Keratinocyte (primary cell): ENCODE results near the gene PCNX4. TPM values are rescaled to one million over a fixed set of nuclear protein-coding genes. Genes with fewer than 3 reads are reported as not detected.

Source experiments
- DNase-seq: peaks from one replicate; pipeline ENCODE4 v3.0.0-alpha.2; 2011; ENCODE audit warnings: low read depth, missing footprints, low spot score
- FAIRE-seq: peaks from 2 replicates; lab custom pipeline; 2011; peaks lifted over from hg19 to GRCh38; lab: Jason Lieb, UNC
- H2AFZ ChIP-seq: 2 replicates; pipeline ENCODE4 v1.6.0; 2012; ENCODE audit warnings: low read length, control low read depth, inconsistent platforms; ENCODE audit not compliant: control insufficient read depth
- H3K27ac ChIP-seq: 2 replicates; pipeline ENCODE4 v1.5.1; 2011; ENCODE audit warnings: low read length; ENCODE audit not compliant: control insufficient read depth, insufficient read depth
- H3K27me3 ChIP-seq: 3 replicates; pipeline ENCODE4 v1.6.0; 2011; ENCODE audit warnings: low read length; ENCODE audit not compliant: control insufficient read depth, insufficient read depth; ENCODE audit errors: extremely low read depth
- H3K36me3 ChIP-seq, 2 experiments: 2 replicates in 1 of 2; 3 replicates in 1 of 2; pipeline ENCODE4 v1.5.1; 2011; ENCODE audit warnings: low read length in 2 of 2, mild to moderate bottlenecking in 1 of 2; ENCODE audit not compliant: control insufficient read depth in 2 of 2, insufficient read depth in 2 of 2; ENCODE audit errors: extremely low read depth in 1 of 2
- H3K4me1 ChIP-seq: 3 replicates; pipeline ENCODE4 v1.5.1; 2011; ENCODE audit warnings: low read length; ENCODE audit not compliant: control insufficient read depth, insufficient read depth; ENCODE audit errors: extremely low read depth
- H3K4me2 ChIP-seq: 3 replicates; pipeline ENCODE4 v1.6.0; 2011; ENCODE audit warnings: low read depth, low read length; ENCODE audit not compliant: control insufficient read depth, insufficient read depth; ENCODE audit errors: extremely low read depth
- H3K4me3 ChIP-seq, 3 experiments: fragments of 200-600 bp in 1 of 3; sonication (generic) in 1 of 3; 2 replicates in 2 of 3; 3 replicates in 1 of 3; pipeline ENCODE4 v1.5.1; 2011 to 2016; ENCODE audit warnings: low read length in 3 of 3, mild to moderate bottlenecking in 3 of 3, control low read depth in 2 of 3, inconsistent platforms in 1 of 3, low read depth in 1 of 3, mixed read lengths in 1 of 3, mixed run types in 1 of 3, moderate library complexity in 1 of 3; ENCODE audit not compliant: control insufficient read depth in 2 of 3, insufficient read depth in 2 of 3; ENCODE audit errors: extremely low read depth in 1 of 3
- H3K79me2 ChIP-seq: 2 replicates; pipeline ENCODE4 v1.6.0; 2012; ENCODE audit warnings: low read length; ENCODE audit not compliant: control insufficient read depth, insufficient read depth
- H3K9ac ChIP-seq: 3 replicates; pipeline ENCODE4 v1.6.0; 2011; ENCODE audit warnings: low read length; ENCODE audit not compliant: control insufficient read depth, insufficient read depth; ENCODE audit errors: extremely low read depth
- H3K9me1 ChIP-seq: 3 replicates; pipeline ENCODE4 v1.6.0; 2011; ENCODE audit warnings: low read length; ENCODE audit not compliant: control insufficient read depth, insufficient read depth; ENCODE audit errors: extremely low read depth
- H3K9me3 ChIP-seq: 2 replicates; pipeline ENCODE4 v1.5.1; 2012; ENCODE audit warnings: low read depth, low read length; ENCODE audit not compliant: control insufficient read depth
- H4K20me1 ChIP-seq: 3 replicates; pipeline ENCODE4 v1.6.0; 2011; ENCODE audit warnings: low read length; ENCODE audit not compliant: control insufficient read depth, insufficient read depth; ENCODE audit errors: extremely low read depth
- CTCF ChIP-seq, 3 experiments: IDR thresholded peaks in 1 of 3; conservative IDR thresholded peaks in 1 of 3; optimal IDR thresholded peaks in 1 of 3; 2 replicates in 2 of 3; 3 replicates in 1 of 3; pipeline versions ENCODE3 to v1.5.1; 2011; ENCODE audit warnings: low read length in 3 of 3, mild to moderate bottlenecking in 3 of 3, moderate library complexity in 2 of 3, control low read depth in 1 of 3, inconsistent platforms in 1 of 3; ENCODE audit not compliant: insufficient read depth in 2 of 3; ENCODE audit errors: extremely low read depth in 1 of 3
- EZH2 ChIP-seq: IDR thresholded peaks from one replicate; pipeline ENCODE4 v1.6.1; 2012; ENCODE audit warnings: inconsistent platforms, mild to moderate bottlenecking, low read length, moderate library complexity
- dilution Hi-C: fragments of 300-500 bp; cut with MboI; formaldehyde crosslinking; loops from one replicate; pipeline ENCODE4 v1.7.0; 2020; ENCODE audit warnings: low sequenced_read_pairs; ENCODE audit not compliant: extremely low pct_ligation_motif_present
- polyA plus RNA-seq, 5 experiments: library from polyadenylated mRNA; depleted of rRNA in 3 of 5; stranded (reverse) in 3 of 5; stranded (forward) in 1 of 5; unstranded in 1 of 5; fragments of >200 nt; gene quantifications; 1 replicate in 1 of 5; 2 replicates in 3 of 5; 3 replicates in 1 of 5; pipeline versions ENCODE4 v1.2.1 to v1.2.3, GENCODE V29; 2011 to 2012; ENCODE audit warnings: missing spikeins in 2 of 5, low read depth in 1 of 5, low replicate concordance in 1 of 5

The PCNX4 gene
- polyA plus RNA-seq, 1 donor (not counting 4 experiments of a cell fraction or from before 2014, with no cell fraction given): 49.8 TPM

DNA sequence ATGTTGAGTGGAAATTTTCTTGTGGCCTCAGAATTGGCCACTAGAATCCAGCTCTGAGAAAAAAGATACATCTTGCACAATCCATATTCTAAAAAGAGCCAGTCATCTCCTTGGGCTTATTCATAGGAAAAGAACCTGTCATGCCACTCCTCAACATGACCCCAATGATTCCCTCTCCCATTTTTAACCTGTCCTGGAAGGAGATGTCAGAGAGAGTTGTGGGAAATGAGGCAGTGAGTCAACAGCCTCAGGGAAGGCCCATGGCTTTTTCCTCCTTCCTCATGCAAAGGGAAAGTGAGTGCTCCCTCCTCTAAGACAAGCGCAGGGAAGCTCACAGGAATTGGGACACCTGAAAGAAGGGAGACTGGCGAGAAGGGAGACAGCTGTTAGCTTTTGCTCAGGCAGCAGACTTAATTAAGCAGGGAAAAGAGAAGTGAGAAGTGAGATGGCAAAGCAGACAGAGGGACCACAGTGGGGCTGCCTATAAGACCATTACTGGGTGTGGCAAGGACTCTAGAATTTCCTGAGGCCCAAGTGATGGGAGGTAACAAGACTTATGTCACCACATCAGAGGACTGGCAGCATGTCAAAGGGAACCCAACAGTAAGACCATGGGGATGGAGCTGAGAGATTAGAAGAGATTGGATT lies 83.7 kb downstream of the PCNX4 start:
- Histone ChIP-seq H3K9me3 (no peaks in the 10 kb centered on the region), H4K20me1 (no peaks in the 10 kb centered on the region), H3K27me3 (no peaks in the 10 kb centered on the region), H3K27ac (peak overlapping the region; percentile 54), H3K9me1 (peaks cover 3% of the 10 kb centered on the region), H3K4me1 (peaks cover 31% of the 10 kb centered on the region), H3K9ac (no peak overlapping the region), H3K4me3 (no peak overlapping the region), H2AFZ (no peak overlapping the region), H3K36me3 (no peaks in the 10 kb centered on the region), H3K79me2 (no peaks in the 10 kb centered on the region), H3K4me2 (peak overlapping the region; percentile 41)
- FAIRE-seq: peak; percentile 23
- DNase-seq: no peak
- no peak for TF ChIP-seq EZH2
- TF ChIP-seq CTCF (optimal IDR thresholded peaks at IDR 0.05 in 1 of 3, IDR thresholded peaks at IDR 0.05 in 1 of 3, conservative IDR thresholded peaks at IDR 0.05 in 1 of 3; ENCODE audit: extremely low read depth in 1 of 3, insufficient read depth in 2 of 3, low read length in 3 of 3): no peak
- dilution Hi-C loops: no loop called here

- no peak overlapping the region for H3K4me2 ChIP-seq
- DNase-seq: no peak
- no peak overlapping the region for H3K4me3 ChIP-seq
- H4K20me1 ChIP-seq: no peaks in the 10 kb centered on the region
- peaks cover 31% of the 10 kb centered on the region for H3K4me1 ChIP-seq
- dilution Hi-C loops: no loop called here
- no peak overlapping the region for H2AFZ ChIP-seq
- H3K9me1 ChIP-seq: peaks cover 3% of the 10 kb centered on the region
- no peak for TF ChIP-seq EZH2
- TF ChIP-seq CTCF (optimal IDR thresholded peaks at IDR 0.05 in 1 of 3, IDR thresholded peaks at IDR 0.05 in 1 of 3, conservative IDR thresholded peaks at IDR 0.05 in 1 of 3; ENCODE audit: extremely low read depth in 1 of 3, insufficient read depth in 2 of 3, low read length in 3 of 3): no peak
- H3K36me3 ChIP-seq: no peaks in the 10 kb centered on the region
- no peaks in the 10 kb centered on the region for H3K9me3 ChIP-seq
- no peak overlapping the region for H3K27ac ChIP-seq
- no peak for FAIRE-seq
- H3K9ac ChIP-seq: no peak overlapping the region
- no peaks in the 10 kb centered on the region for H3K27me3 ChIP-seq
- H3K79me2 ChIP-seq: no peaks in the 10 kb centered on the region
These were observed 86.4 kb downstream of the PCNX4 start for GRCh38 chr14:60178164-60178563.
